Osteoblast (primary cell): ENCODE measurements around the gene PIGT. TPM values are rescaled to one million over a fixed set of nuclear protein-coding genes. Genes with fewer than 3 reads are reported as not detected.

Experiments
- DNase-seq: peaks from one replicate; pipeline ENCODE4 v3.0.0; 2011; ENCODE audit warnings: low spot score, mixed read lengths; ENCODE audit not compliant: insufficient read length; ENCODE audit errors: missing footprints
- H2AFZ ChIP-seq: 2 replicates; pipeline ENCODE4 v1.6.0; 2011; ENCODE audit warnings: mild to moderate bottlenecking, low read length
- H3K27ac ChIP-seq: 2 replicates; pipeline ENCODE4 v1.5.1; 2011; ENCODE audit warnings: mild to moderate bottlenecking, low read depth, low read length, moderate library complexity
- H3K27me3 ChIP-seq: 2 replicates; pipeline ENCODE4 v1.6.0; 2012; ENCODE audit warnings: mild to moderate bottlenecking, control low read depth, inconsistent platforms, low read length, moderate library complexity; ENCODE audit not compliant: insufficient read depth
- H3K36me3 ChIP-seq: 2 replicates; pipeline ENCODE4 v1.5.1; 2011; ENCODE audit warnings: mild to moderate bottlenecking, low read length, control low read depth, moderate library complexity; ENCODE audit not compliant: insufficient read depth
- H3K4me1 ChIP-seq: 2 replicates; pipeline ENCODE4 v1.5.1; 2011; ENCODE audit warnings: mild to moderate bottlenecking, low read length, control low read depth, moderate library complexity; ENCODE audit not compliant: insufficient read depth
- H3K4me2 ChIP-seq: 2 replicates; pipeline ENCODE4 v1.6.0; 2011; ENCODE audit warnings: mild to moderate bottlenecking, low read length; ENCODE audit not compliant: insufficient read depth
- H3K4me3 ChIP-seq: fragments of 200-600 bp; sonication (generic); 3 replicates; pipeline ENCODE4 v1.5.1; 2012; ENCODE audit warnings: mild to moderate bottlenecking, low read length, inconsistent platforms; ENCODE audit not compliant: insufficient read depth
- H3K79me2 ChIP-seq: 2 replicates; pipeline ENCODE4 v1.6.0; 2012; ENCODE audit warnings: mild to moderate bottlenecking, low read length, control low read depth, inconsistent platforms; ENCODE audit not compliant: insufficient read depth
- H3K9me3 ChIP-seq: 2 replicates; pipeline ENCODE4 v1.5.1; 2011; ENCODE audit warnings: low read depth, low read length, control low read depth
- H4K20me1 ChIP-seq: 2 replicates; pipeline ENCODE4 v1.6.0; 2012; ENCODE audit warnings: mild to moderate bottlenecking, low read length, control low read depth; ENCODE audit not compliant: insufficient read depth
- CTCF ChIP-seq: IDR thresholded peaks from 2 replicates; pipeline ENCODE4 v1.5.1; 2011; ENCODE audit warnings: mild to moderate bottlenecking, low read depth, low read length, moderate library complexity; ENCODE audit errors: extremely low read depth
- total RNA-seq: library from RNA; depleted of rRNA; stranded (reverse); fragments of >200 nt; gene quantifications from 2 replicates; pipeline ENCODE4 v1.2.3, GENCODE V29; 2012

Gene PIGT
- total RNA-seq, 1 donor: 52.8 TPM

- peak; percentile 26 for DNase-seq
- Histone ChIP-seq H3K9me3 (no peaks in the 10 kb centered on the region), H3K4me1 (peaks cover 14% of the 10 kb centered on the region), H3K4me2 (no peak overlapping the region), H3K27ac (no peak overlapping the region), H4K20me1 (peaks cover 8% of the 10 kb centered on the region), H3K79me2 (peaks cover 4% of the 10 kb centered on the region), H3K36me3 (peaks cover 49% of the 10 kb centered on the region), H3K27me3 (no peaks in the 10 kb centered on the region), H2AFZ (no peak overlapping the region), H3K4me3 (no peak overlapping the region)
- TF ChIP-seq CTCF: no peak
Measured at GRCh38 chr20:45423700-45424099, 7.8 kb downstream of the PIGT start.

GRCh38 chr20:45425561-45425960, 9.6 kb downstream of the PIGT start:
- no peak for DNase-seq
- H4K20me1 ChIP-seq: no peaks in the 10 kb centered on the region
- H3K4me3 ChIP-seq: no peak overlapping the region
- no peaks in the 10 kb centered on the region for H3K27me3 ChIP-seq
- no peak for TF ChIP-seq CTCF
- H3K4me2 ChIP-seq: no peak overlapping the region
- no peaks in the 10 kb centered on the region for H3K9me3 ChIP-seq
- H3K36me3 ChIP-seq: peaks cover 42% of the 10 kb centered on the region
- no peak overlapping the region for H3K27ac ChIP-seq
- H2AFZ ChIP-seq: no peak overlapping the region
- no peaks in the 10 kb centered on the region for H3K79me2 ChIP-seq
- H3K4me1 ChIP-seq: no peaks in the 10 kb centered on the region

- Histone ChIP-seq H3K79me2 (no peaks in the 10 kb centered on the region), H3K4me3 (no peak overlapping the region), H3K4me1 (no peaks in the 10 kb centered on the region), H3K27ac (no peak overlapping the region), H4K20me1 (no peaks in the 10 kb centered on the region), H3K4me2 (no peak overlapping the region), H3K9me3 (no peaks in the 10 kb centered on the region), H3K36me3 (peaks cover 33% of the 10 kb centered on the region), H3K27me3 (no peaks in the 10 kb centered on the region), H2AFZ (no peak overlapping the region)
- no peak for DNase-seq
- no peak for TF ChIP-seq CTCF
Measured at GRCh38 chr20:45426320-45427016, 10.5 kb downstream of the PIGT start.

GRCh38 chr20:45427236-45428149, 11.6 kb downstream of the PIGT start:
- Histone ChIP-seq H3K36me3 (peaks cover 26% of the 10 kb centered on the region), H3K9me3 (no peaks in the 10 kb centered on the region), H4K20me1 (no peaks in the 10 kb centered on the region), H3K4me3 (no peak overlapping the region), H3K4me2 (no peak overlapping the region), H3K79me2 (no peaks in the 10 kb centered on the region), H3K27ac (no peak overlapping the region), H3K4me1 (no peaks in the 10 kb centered on the region), H2AFZ (no peak overlapping the region), H3K27me3 (no peaks in the 10 kb centered on the region)
- DNase-seq: no peak
- TF ChIP-seq CTCF: no peak
